HG03439 (cell line): ENCODE data around the gene HINFP.
"Not testable (repeated sequence)": the region's sequence is repeated elsewhere in the genome, so short reads cannot be mapped to it uniquely, and the experiment has no call there.

Experiments used
- ATAC-seq: cut with Tn5 transposase; IDR thresholded peaks from one replicate; pipeline ENCODE4 v1.9.1; 2021; ENCODE audit warnings: mild to moderate bottlenecking, moderate library complexity; ENCODE audit not compliant: unreplicated experiment

The HINFP gene

GRCh38 chr11:119184399-119184798 is 63.0 kb downstream of the HINFP start:
- not testable (repeated sequence) for ATAC-seq
